Measurements from ENCODE around the gene CRIP2.

DNA sequence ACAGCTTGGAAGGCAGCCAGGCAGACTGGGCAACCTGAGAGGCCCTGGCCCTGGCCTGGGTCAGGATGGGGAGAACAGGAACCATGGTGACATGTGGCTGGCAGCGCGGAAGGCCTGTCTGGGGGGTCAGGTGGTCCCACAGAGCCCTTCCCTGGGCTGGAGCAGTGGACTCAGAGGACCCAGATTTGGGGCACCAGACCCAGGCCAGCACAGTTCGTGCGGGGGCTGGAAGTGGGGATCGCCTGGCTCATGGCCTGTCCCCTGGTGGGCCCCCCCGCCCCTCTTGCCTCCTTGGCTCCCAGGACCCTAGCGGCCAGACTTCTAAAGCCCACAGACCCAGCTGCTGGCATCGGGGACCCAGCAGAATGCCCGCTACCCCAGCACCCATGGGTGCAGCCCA, 33.6 kb upstream of the CRIP2 start:
- TF ChIP-seq, protein P1, sequence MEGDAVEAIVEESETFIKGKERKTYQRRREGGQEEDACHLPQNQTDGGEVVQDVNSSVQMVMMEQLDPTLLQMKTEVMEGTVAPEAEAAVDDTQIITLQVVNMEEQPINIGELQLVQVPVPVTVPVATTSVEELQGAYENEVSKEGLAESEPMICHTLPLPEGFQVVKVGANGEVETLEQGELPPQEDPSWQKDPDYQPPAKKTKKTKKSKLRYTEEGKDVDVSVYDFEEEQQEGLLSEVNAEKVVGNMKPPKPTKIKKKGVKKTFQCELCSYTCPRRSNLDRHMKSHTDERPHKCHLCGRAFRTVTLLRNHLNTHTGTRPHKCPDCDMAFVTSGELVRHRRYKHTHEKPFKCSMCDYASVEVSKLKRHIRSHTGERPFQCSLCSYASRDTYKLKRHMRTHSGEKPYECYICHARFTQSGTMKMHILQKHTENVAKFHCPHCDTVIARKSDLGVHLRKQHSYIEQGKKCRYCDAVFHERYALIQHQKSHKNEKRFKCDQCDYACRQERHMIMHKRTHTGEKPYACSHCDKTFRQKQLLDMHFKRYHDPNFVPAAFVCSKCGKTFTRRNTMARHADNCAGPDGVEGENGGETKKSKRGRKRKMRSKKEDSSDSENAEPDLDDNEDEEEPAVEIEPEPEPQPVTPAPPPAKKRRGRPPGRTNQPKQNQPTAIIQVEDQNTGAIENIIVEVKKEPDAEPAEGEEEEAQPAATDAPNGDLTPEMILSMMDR (IDR thresholded peaks at IDR 0.05; ENCODE audit: low read length): no peak
- no peak for TF ChIP-seq EZH2 (IDR thresholded peaks at IDR 0.05; ENCODE audit: borderline replicate concordance, low read length)
